T-helper 17 cell (primary cell): ENCODE measurements around the gene PTPN20. TPM values are rescaled to one million over a fixed set of nuclear protein-coding genes. Genes with fewer than 3 reads are reported as not detected.
"Not testable (repeated sequence)": the region's sequence is repeated elsewhere in the genome, so short reads cannot be mapped to it uniquely, and the experiment has no call there.

ENCODE experiments used
- ATAC-seq: fragments of 150-1000 bp; cut with Tn5 transposase; 2 replicates; pipeline ENCODE4 v1.10.0; 2021; ENCODE audit warnings: mild to moderate bottlenecking, moderate library complexity
- DNase-seq, 3 donors: peaks; one replicate each; pipeline versions ENCODE4 v3.0.0 to v3.0.0-alpha.2; 2020 to 2021
- H3K9me3 ChIP-seq: one replicate; pipeline ENCODE4 v1.7.0; 2013; ENCODE audit warnings: low read length, mild to moderate bottlenecking; ENCODE audit not compliant: control insufficient read depth, poor library complexity, severe bottlenecking
- H3K27ac Mint-ChIP-seq: one replicate; pipeline ENCODE4 v1.8.0; 2022; ENCODE audit warnings: mild to moderate bottlenecking, moderate library complexity, mixed read lengths
- H3K27me3 Mint-ChIP-seq: one replicate; pipeline ENCODE4 v1.8.0; 2022; ENCODE audit warnings: mixed read lengths
- H3K36me3 Mint-ChIP-seq: one replicate; pipeline ENCODE4 v1.8.0; 2022; ENCODE audit warnings: low read depth, mixed read lengths
- H3K4me1 Mint-ChIP-seq: one replicate; pipeline ENCODE4 v1.8.0; 2022; ENCODE audit warnings: mild to moderate bottlenecking, mixed read lengths
- H3K4me3 Mint-ChIP-seq: one replicate; pipeline ENCODE4 v1.8.0; 2022; ENCODE audit warnings: mild to moderate bottlenecking, moderate library complexity, mixed read lengths
- total RNA-seq, 4 donors: library from RNA in 2 of 4; stranded (reverse) in 2 of 4; gene quantifications; one replicate each; pipeline ENCODE4 v1.2.3 and lab custom pipeline; 2022 to 2026

The PTPN20 gene
- total RNA-seq, 2 donors from 2014 or later, result 0.34 to 0.82 TPM

- DNase-seq, H3K9me3 ChIP-seq, H3K4me3 Mint-ChIP-seq, H3K36me3 Mint-ChIP-seq, H3K4me1 Mint-ChIP-seq, H3K27ac Mint-ChIP-seq, H3K27me3 Mint-ChIP-seq: not testable (repeated sequence)
- peak; percentile 90 for ATAC-seq
Observed at GRCh38 chr10:46987233-46987924, 76.2 kb downstream of the PTPN20 start.

DNA sequence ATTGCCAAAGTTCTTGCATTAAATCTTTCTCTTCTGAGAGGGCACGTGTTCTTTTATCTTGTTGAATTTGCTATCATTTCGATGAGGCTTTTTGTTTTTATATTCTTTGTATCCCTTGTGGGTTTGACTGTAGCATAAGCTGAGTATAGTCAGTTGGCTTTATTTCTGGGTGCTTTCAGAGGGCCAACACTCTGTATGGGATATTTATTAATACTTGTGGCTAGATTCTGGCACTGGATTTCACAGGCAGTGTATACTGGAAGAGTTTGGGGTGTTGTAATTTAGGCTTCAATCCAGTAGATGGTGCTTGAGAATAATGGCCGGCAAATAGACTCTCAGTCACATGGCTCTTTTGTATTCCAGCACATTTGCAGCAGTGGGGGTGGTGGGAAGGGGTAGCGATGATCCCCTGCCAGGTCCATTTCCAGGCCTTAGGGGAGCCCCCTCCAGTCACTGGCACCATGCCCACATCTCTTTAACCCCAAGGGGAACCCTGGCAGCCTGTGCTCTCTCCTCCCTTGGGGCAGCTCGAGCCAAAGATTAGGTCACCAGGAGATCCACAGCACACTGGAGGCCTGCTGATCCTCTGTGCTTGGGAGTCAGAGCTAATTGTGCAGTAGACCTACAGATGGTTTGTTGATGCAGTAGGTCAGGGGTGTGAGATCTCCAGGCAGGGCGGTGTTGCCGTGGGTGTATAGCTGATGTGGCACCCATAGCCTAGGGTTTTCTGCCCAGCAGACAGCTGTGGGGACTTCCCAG is 81.8 kb downstream of the PTPN20 start:
- no peaks in the 10 kb centered on the region for H3K9me3 ChIP-seq
- no peak for ATAC-seq
- Mint-ChIP-seq H3K36me3 (peaks cover 7% of the 10 kb centered on the region), H3K4me1 (no peaks in the 10 kb centered on the region), H3K27ac (no peak overlapping the region), H3K27me3 (peaks cover 6% of the 10 kb centered on the region), H3K4me3 (no peak overlapping the region)
- DNase-seq, result no peak

DNA sequence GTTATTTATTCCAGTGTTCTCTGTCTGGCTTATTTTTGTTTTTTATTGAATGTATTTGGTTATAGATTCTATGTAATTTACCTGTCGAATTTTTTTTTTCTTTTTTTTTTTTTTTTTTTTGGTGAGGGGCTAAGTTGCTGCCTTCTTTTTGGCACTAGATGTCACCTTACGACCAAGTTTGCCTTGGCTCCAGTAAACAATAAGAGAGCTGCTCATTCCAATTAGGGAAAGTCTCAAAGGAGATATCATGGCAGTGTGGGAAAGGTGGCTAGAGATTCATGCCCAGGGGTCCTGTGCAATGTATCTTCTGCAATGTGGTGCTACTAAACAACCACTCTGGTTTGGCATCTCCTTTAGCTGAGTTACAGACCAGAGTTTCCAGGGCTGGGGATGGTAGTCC is 84.0 kb downstream of the PTPN20 start:
- Mint-ChIP-seq H3K4me1 (no peaks in the 10 kb centered on the region), H3K4me3 (no peak overlapping the region), H3K27ac (no peak overlapping the region), H3K36me3 (peaks cover 7% of the 10 kb centered on the region), H3K27me3 (peaks cover 6% of the 10 kb centered on the region)
- no peaks in the 10 kb centered on the region for H3K9me3 ChIP-seq
- no peak for DNase-seq
- no peak for ATAC-seq

DNA sequence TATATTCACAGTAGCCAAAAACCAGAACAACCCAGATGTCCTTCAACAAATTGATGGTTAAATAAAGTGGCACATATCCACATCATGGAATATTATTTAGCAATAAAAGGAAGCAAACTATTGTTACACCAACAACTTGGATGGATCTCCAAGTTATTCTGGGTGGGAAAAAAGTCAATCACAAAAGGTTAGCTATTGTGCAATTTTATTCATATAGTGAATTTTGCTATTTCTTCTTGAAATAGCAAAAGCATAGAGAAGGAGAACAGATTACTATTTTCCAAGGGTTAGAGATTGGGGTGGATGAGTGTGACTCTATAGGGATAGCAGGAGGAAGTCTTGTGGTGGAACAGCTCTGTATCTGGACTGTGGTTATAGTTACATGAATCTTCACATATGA is 87.0 kb downstream of the PTPN20 start:
- no peak for DNase-seq
- Mint-ChIP-seq H3K4me3 (no peak overlapping the region), H3K36me3 (peaks cover 7% of the 10 kb centered on the region), H3K27me3 (peaks cover 5% of the 10 kb centered on the region), H3K27ac (no peak overlapping the region), H3K4me1 (no peaks in the 10 kb centered on the region)
- no peaks in the 10 kb centered on the region for H3K9me3 ChIP-seq
- ATAC-seq, result no peak

DNA sequence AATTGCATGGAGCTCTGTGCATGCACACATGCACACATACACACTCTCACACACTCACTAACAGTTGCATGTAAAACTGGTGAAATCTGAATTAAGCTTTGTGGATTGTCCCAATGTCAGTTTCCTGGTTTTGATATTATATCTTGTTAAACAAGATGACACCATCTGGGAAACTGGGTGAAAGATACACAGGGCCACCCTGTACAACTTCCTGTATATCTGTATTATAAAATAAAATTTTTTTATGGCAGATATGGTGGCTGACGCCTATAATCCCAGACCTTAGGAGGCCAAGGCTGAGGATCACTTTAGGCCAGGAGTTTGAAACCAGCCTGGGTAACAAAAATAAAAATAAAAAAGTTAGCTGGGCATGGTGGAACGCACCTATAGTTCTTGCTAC is 87.4 kb downstream of the PTPN20 start:
- no peaks in the 10 kb centered on the region for H3K9me3 ChIP-seq
- H3K27me3 Mint-ChIP-seq, result peaks cover 5% of the 10 kb centered on the region
- no peak overlapping the region for H3K27ac Mint-ChIP-seq
- peaks cover 7% of the 10 kb centered on the region for H3K36me3 Mint-ChIP-seq
- no peak for ATAC-seq
- no peak overlapping the region for H3K4me3 Mint-ChIP-seq
- no peak for DNase-seq
- no peaks in the 10 kb centered on the region for H3K4me1 Mint-ChIP-seq

DNA sequence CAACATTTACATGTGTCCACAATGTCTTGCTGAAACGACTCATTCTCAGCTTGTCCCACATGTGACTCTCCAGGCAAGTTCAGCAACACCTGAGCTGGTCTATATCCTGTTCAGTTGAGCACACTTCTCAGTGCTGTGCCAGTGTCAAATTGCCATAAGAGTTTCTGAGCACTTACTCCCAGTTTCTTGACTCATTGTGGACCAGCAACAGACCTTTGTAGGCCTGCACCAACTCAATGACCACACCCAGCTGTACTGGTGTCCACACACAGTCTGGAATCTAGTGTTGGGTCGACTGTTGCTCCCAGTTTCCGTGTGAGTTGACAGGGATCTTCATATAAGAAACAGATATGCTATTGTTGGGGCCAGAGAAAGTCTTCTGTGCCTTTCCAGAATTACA is 88.0 kb downstream of the PTPN20 start:
- no peak overlapping the region for H3K27ac Mint-ChIP-seq

GRCh38 chr10:47008769-47009168 is 97.5 kb downstream of the PTPN20 start:
- no peak for ATAC-seq
- DNase-seq, result no peak
- H3K27me3 Mint-ChIP-seq, result peaks cover 28% of the 10 kb centered on the region
- no peaks in the 10 kb centered on the region for H3K36me3 Mint-ChIP-seq
- no peak overlapping the region for H3K4me3 Mint-ChIP-seq
- no peaks in the 10 kb centered on the region for H3K9me3 ChIP-seq
- no peaks in the 10 kb centered on the region for H3K4me1 Mint-ChIP-seq
- H3K27ac Mint-ChIP-seq, result no peak overlapping the region

More for the DNA sequence above, 88.0 kb downstream of the PTPN20 start:
- Mint-ChIP-seq H3K36me3 (peaks cover 7% of the 10 kb centered on the region), H3K27me3 (peaks cover 5% of the 10 kb centered on the region), H3K4me1 (no peaks in the 10 kb centered on the region), H3K4me3 (no peak overlapping the region)
- H3K9me3 ChIP-seq, result no peaks in the 10 kb centered on the region
- ATAC-seq (no peak), DNase-seq (no peak)

DNA sequence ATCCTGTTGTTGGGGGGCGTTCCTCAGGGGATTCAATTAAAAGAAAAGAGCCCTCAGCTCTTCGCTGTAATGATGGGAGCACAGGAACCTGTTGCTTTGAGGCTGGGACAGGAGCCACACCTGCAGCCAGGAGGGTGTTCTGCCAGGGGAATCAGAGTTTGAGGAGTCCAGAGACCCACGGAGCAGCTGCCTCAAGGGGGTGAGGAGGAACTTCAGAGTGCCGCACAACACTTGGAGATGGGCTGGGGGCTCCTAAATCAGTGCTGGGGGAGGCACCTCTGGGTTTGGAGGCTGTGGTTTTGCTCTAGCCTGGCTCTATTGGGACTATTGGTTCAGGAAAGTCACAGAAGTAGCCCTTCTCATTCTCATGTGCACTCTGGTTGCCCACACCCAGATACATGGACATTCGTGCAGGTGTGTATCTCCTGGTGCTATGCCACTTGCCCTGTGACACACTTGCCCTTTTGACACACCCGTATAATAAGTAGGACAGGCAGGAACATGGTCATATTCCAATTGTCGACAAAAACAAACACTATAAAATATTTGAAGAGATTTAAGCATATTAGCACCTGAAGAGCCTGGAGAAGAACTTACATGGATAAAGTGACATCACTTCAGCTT is 98.1 kb downstream of the PTPN20 start:
- H3K36me3 Mint-ChIP-seq, result no peaks in the 10 kb centered on the region
- ATAC-seq (no peak), DNase-seq (no peak)
- no peak overlapping the region for H3K4me3 Mint-ChIP-seq
- no peak overlapping the region for H3K27ac Mint-ChIP-seq
- H3K27me3 Mint-ChIP-seq, result peaks cover 30% of the 10 kb centered on the region
- H3K9me3 ChIP-seq, result no peaks in the 10 kb centered on the region
- H3K4me1 Mint-ChIP-seq, result no peaks in the 10 kb centered on the region

GRCh38 chr10:47010036-47010435 is 98.8 kb downstream of the PTPN20 start:
- DNase-seq (no peak), ATAC-seq (no peak)
- Mint-ChIP-seq H3K27me3 (peaks cover 36% of the 10 kb centered on the region), H3K4me3 (no peak overlapping the region), H3K27ac (no peak overlapping the region), H3K36me3 (no peaks in the 10 kb centered on the region), H3K4me1 (no peaks in the 10 kb centered on the region)
- H3K9me3 ChIP-seq, result no peaks in the 10 kb centered on the region

GRCh38 chr10:47012214-47012613 is 101.0 kb downstream of the PTPN20 start:
- no peak overlapping the region for H3K4me3 Mint-ChIP-seq

GRCh38 chr10:47013507-47014154 is 102.4 kb downstream of the PTPN20 start:
- Mint-ChIP-seq H3K4me3 (no peak overlapping the region), H3K4me1 (no peaks in the 10 kb centered on the region), H3K27ac (no peak overlapping the region), H3K27me3 (peaks cover 39% of the 10 kb centered on the region), H3K36me3 (no peaks in the 10 kb centered on the region)
- H3K9me3 ChIP-seq, result no peaks in the 10 kb centered on the region
- no peak for DNase-seq
- ATAC-seq, result no peak

More at GRCh38 chr10:47012214-47012613, 101.0 kb downstream of the PTPN20 start:
- no peak overlapping the region for H3K27ac Mint-ChIP-seq
- ATAC-seq, result no peak
- no peaks in the 10 kb centered on the region for H3K4me1 Mint-ChIP-seq
- no peaks in the 10 kb centered on the region for H3K9me3 ChIP-seq
- H3K36me3 Mint-ChIP-seq, result no peaks in the 10 kb centered on the region
- no peak for DNase-seq
- H3K27me3 Mint-ChIP-seq, result peaks cover 45% of the 10 kb centered on the region

DNA sequence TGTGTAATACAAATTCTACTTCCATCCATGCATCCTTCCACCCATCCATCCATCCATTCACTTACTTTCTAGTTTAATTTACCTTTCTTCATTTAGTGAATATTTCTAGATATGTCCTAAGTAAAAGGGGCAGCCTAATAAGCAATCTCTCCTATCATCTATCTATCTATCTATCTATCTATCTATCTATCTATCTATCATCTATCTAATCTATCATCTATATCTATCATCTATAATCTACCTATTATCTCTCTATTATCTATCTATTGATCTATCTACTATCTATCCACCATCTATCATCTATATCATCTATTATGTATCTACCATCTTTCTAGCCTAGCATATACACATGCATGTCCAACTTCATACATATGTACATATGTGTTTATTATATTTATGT is 104.2 kb downstream of the PTPN20 start:
- Mint-ChIP-seq H3K36me3 (no peaks in the 10 kb centered on the region), H3K27ac (no peak overlapping the region), H3K4me1 (no peaks in the 10 kb centered on the region), H3K27me3 (peaks cover 39% of the 10 kb centered on the region), H3K4me3 (no peak overlapping the region)
- no peaks in the 10 kb centered on the region for H3K9me3 ChIP-seq
- no peak for ATAC-seq
- DNase-seq, result no peak

- Mint-ChIP-seq H3K27me3 (peaks cover 27% of the 10 kb centered on the region), H3K4me1 (no peaks in the 10 kb centered on the region), H3K4me3 (no peak overlapping the region), H3K36me3 (no peaks in the 10 kb centered on the region), H3K27ac (no peak overlapping the region)
- H3K9me3 ChIP-seq, result no peaks in the 10 kb centered on the region
- DNase-seq, result no peak
- no peak for ATAC-seq
Observed at GRCh38 chr10:47016564-47016963, 105.3 kb downstream of the PTPN20 start.
